ENCODE measurements around the gene ASIC4.

- TF ChIP-seq CTCF (IDR thresholded peaks at IDR 0.05 in 2 of 3, conservative IDR thresholded peaks at IDR 0.05 in 1 of 3; ENCODE audit: insufficient read depth in 2 of 3, low read depth in 1 of 3, low read length in 3 of 3) (no peak), NONO (IDR thresholded peaks at IDR 0.05; ENCODE audit: low read depth in 2 of 2, low read length in 1 of 2) (no peak), GATAD2A (IDR thresholded peaks at IDR 0.05) (no peak), POLR2B (IDR thresholded peaks at IDR 0.05; ENCODE audit: low read depth, partially characterized antibody) (no peak), MEIS2 (IDR thresholded peaks at IDR 0.05; ENCODE audit: partially characterized antibody) (no peak), SIN3A (IDR thresholded peaks at IDR 0.05; ENCODE audit: borderline replicate concordance in 2 of 2, control insufficient read depth in 1 of 2, low read depth in 2 of 2, low read length in 2 of 2) (no peak), CEBPZ (IDR thresholded peaks at IDR 0.05; ENCODE audit: borderline replicate concordance, low read depth, low read length) (no peak), HDAC6 (IDR thresholded peaks at IDR 0.05; ENCODE audit: low read depth, low read length) (no peak), RFX1 (IDR thresholded peaks at IDR 0.05) (no peak), PTBP1 (IDR thresholded peaks at IDR 0.05; ENCODE audit: low read depth, low read length) (no peak), RAD51 (IDR thresholded peaks at IDR 0.05; ENCODE audit: borderline replicate concordance, low read depth) (no peak)
Measured at GRCh38 chr2:219544567-219544966, 30.3 kb downstream of the ASIC4 start.

Measured in K562 (cell line).